H9 (cell line): Measurements from ENCODE around the gene NEUROD4. TPM values are rescaled to one million over a fixed set of nuclear protein-coding genes. Genes with fewer than 3 reads are reported as not detected.

ENCODE experiments used
- DNase-seq: peaks from one replicate; pipeline ENCODE4 v3.0.0-alpha.2; 2017
- H2AFZ ChIP-seq: one replicate; pipeline ENCODE4 v1.6.1; 2013; ENCODE audit warnings: mild to moderate bottlenecking, low read length, control low read depth, moderate library complexity
- H2AK5ac ChIP-seq: 2 replicates; pipeline ENCODE4 v1.6.1; 2013; ENCODE audit warnings: low read length, control low read depth, mixed read lengths; ENCODE audit not compliant: insufficient read length
- H2BK120ac ChIP-seq: one replicate; pipeline ENCODE4 v1.6.1; 2013; ENCODE audit warnings: low read depth, mild to moderate bottlenecking, low read length, control low read depth, inconsistent platforms; ENCODE audit not compliant: poor library complexity, severe bottlenecking
- H2BK12ac ChIP-seq: 2 replicates; pipeline ENCODE4 v1.6.1; 2013; ENCODE audit warnings: low read length, control low read depth, mixed read lengths, low read depth; ENCODE audit not compliant: insufficient read length
- H2BK15ac ChIP-seq: 2 replicates; pipeline ENCODE4 v1.6.1; 2013; ENCODE audit warnings: low read depth, low read length, control low read depth
- H2BK20ac ChIP-seq: one replicate; pipeline ENCODE4 v1.6.1; 2013; ENCODE audit warnings: low read depth, mild to moderate bottlenecking, low read length, control low read depth, inconsistent platforms; ENCODE audit not compliant: poor library complexity, severe bottlenecking
- H2BK5ac ChIP-seq: 2 replicates; pipeline ENCODE4 v1.6.1; 2013; ENCODE audit warnings: low read length, control low read depth, mixed read lengths; ENCODE audit not compliant: insufficient read length
- H3K14ac ChIP-seq: 2 replicates; pipeline ENCODE4 v1.6.1; 2013; ENCODE audit warnings: low read length, control low read depth; ENCODE audit not compliant: insufficient read depth
- H3K18ac ChIP-seq: 2 replicates; pipeline ENCODE4 v1.6.1; 2013; ENCODE audit warnings: low read depth, mild to moderate bottlenecking, mixed read lengths, low read length, control low read depth; ENCODE audit not compliant: insufficient read length
- H3K23ac ChIP-seq: 2 replicates; pipeline ENCODE4 v1.6.1; 2013; ENCODE audit warnings: low read length, control low read depth, mixed read lengths, low read depth; ENCODE audit not compliant: insufficient read length
- H3K23me2 ChIP-seq: 2 replicates; pipeline ENCODE4 v1.6.1; 2013; ENCODE audit warnings: low read depth, mild to moderate bottlenecking, mixed read lengths, low read length, control low read depth; ENCODE audit not compliant: insufficient read length, poor library complexity, severe bottlenecking
- H3K27ac ChIP-seq: 2 replicates; pipeline ENCODE4 v1.5.1; 2013; ENCODE audit warnings: low read length, control low read depth, mixed read lengths, low read depth; ENCODE audit not compliant: insufficient read length
- H3K27me3 ChIP-seq: 2 replicates; pipeline ENCODE4 v1.6.1; 2013; ENCODE audit warnings: low read length, control low read depth, inconsistent platforms; ENCODE audit not compliant: insufficient read depth
- H3K4ac ChIP-seq: 2 replicates; pipeline ENCODE4 v1.6.1; 2013; ENCODE audit warnings: low read depth, mild to moderate bottlenecking, control low read depth, inconsistent platforms, low read length, moderate library complexity
- H3K4me1 ChIP-seq: 2 replicates; pipeline ENCODE4 v1.6.1; 2013; ENCODE audit warnings: low read length, control low read depth, inconsistent platforms; ENCODE audit not compliant: insufficient read depth
- H3K4me2 ChIP-seq: 2 replicates; pipeline ENCODE4 v1.6.1; 2013; ENCODE audit warnings: low read length, control low read depth, mixed read lengths; ENCODE audit not compliant: insufficient read length, insufficient read depth
- H3K56ac ChIP-seq: 2 replicates; pipeline ENCODE4 v1.6.1; 2013; ENCODE audit warnings: low read depth, mild to moderate bottlenecking, mixed read lengths, low read length, control low read depth; ENCODE audit not compliant: insufficient read length
- H3K79me1 ChIP-seq: 2 replicates; pipeline ENCODE4 v1.6.1; 2013; ENCODE audit warnings: low read depth, mild to moderate bottlenecking, moderate library complexity, low read length, control low read depth, inconsistent platforms; ENCODE audit not compliant: insufficient read depth, poor library complexity, severe bottlenecking
- H3K79me2 ChIP-seq: 2 replicates; pipeline ENCODE4 v1.6.1; 2013; ENCODE audit warnings: low read length, control low read depth, inconsistent platforms; ENCODE audit not compliant: insufficient read depth
- H3K9ac ChIP-seq: 2 replicates; pipeline ENCODE4 v1.6.1; 2013; ENCODE audit warnings: low read length, control low read depth, mixed read lengths; ENCODE audit not compliant: insufficient read length; ENCODE audit errors: extremely low read depth
- H3K9me3 ChIP-seq: one replicate; pipeline ENCODE4 v1.6.1; 2013; ENCODE audit warnings: low read depth, low read length, inconsistent platforms; ENCODE audit not compliant: control insufficient read depth
- H3T11ph ChIP-seq: one replicate; pipeline ENCODE4 v1.6.1; 2013; ENCODE audit warnings: mild to moderate bottlenecking, low read length, control low read depth, inconsistent platforms
- H4K20me1 ChIP-seq: one replicate; pipeline ENCODE4 v1.6.1; 2013; ENCODE audit not compliant: control insufficient read depth, insufficient read length, insufficient read depth
- H4K5ac ChIP-seq: 2 replicates; pipeline ENCODE4 v1.6.1; 2013; ENCODE audit warnings: low read depth, mild to moderate bottlenecking, mixed read lengths, low read length, control low read depth; ENCODE audit not compliant: insufficient read length
- H4K8ac ChIP-seq: replicated peaks from 2 replicates; pipeline ENCODE4 v1.6.1; 2013; ENCODE audit warnings: low read length, control low read depth, mixed read lengths, low read depth; ENCODE audit not compliant: insufficient read length
- H4K91ac ChIP-seq: 2 replicates; pipeline ENCODE4 v1.6.1; 2013; ENCODE audit warnings: low read depth, mild to moderate bottlenecking, moderate library complexity, mixed read lengths, low read length, control low read depth; ENCODE audit not compliant: insufficient read length
- H3K27ac Mint-ChIP-seq, 3 experiments: 2 replicates in 2 of 3; 3 replicates in 1 of 3; pipeline ENCODE4 v1.8.0; 2020 to 2021; ENCODE audit warnings: mixed read lengths in 3 of 3, mild to moderate bottlenecking in 1 of 3, moderate library complexity in 1 of 3
- H3K27me3 Mint-ChIP-seq: 2 replicates; pipeline ENCODE4 v1.8.0; 2021; ENCODE audit warnings: low read depth, mild to moderate bottlenecking, moderate library complexity, mixed read lengths
- H3K36me3 Mint-ChIP-seq, 3 experiments: 2 replicates in 2 of 3; 3 replicates in 1 of 3; pipeline ENCODE4 v1.8.0; 2020 to 2021; ENCODE audit warnings: low read depth in 3 of 3, mixed read lengths in 3 of 3; ENCODE audit not compliant: insufficient read depth in 1 of 3
- H3K4me1 Mint-ChIP-seq, 2 experiments: 2 replicates each; pipeline ENCODE4 v1.8.0; 2020; ENCODE audit warnings: mixed read lengths in 2 of 2
- H3K4me3 Mint-ChIP-seq, 2 experiments: 2 replicates in 1 of 2; 3 replicates in 1 of 2; pipeline ENCODE4 v1.8.0; 2020 to 2021; ENCODE audit warnings: mild to moderate bottlenecking in 2 of 2, mixed read lengths in 2 of 2, moderate library complexity in 1 of 2
- H3K9me3 Mint-ChIP-seq, 2 experiments: 2 replicates in 1 of 2; 3 replicates in 1 of 2; pipeline ENCODE4 v1.8.0; 2020; ENCODE audit warnings: mild to moderate bottlenecking in 2 of 2, mixed read lengths in 2 of 2, moderate library complexity in 1 of 2
- CTCF ChIP-seq: fragments of 200-600 bp; sonication (generic); conservative IDR thresholded peaks from 3 replicates; pipeline ENCODE4 v1.8.0; 2021; ENCODE audit warnings: antibody characterized with exemption, mild to moderate bottlenecking
- WGBS: extraction: QIAGEN DNeasy Blood & Tissue Kit; methylation state at CpG from one replicate; pipeline ENCODE4 v1.1.7; 2013; ENCODE audit warnings: missing lambda C conversion rate, low lambda C conversion rate, mixed read lengths; ENCODE audit not compliant: insufficient read length; ENCODE audit errors: extremely low coverage; 5-methylcytosine and 5-hydroxymethylcytosine counted together
- total RNA-seq: library from RNA; stranded (reverse); gene quantifications from 2 replicates; pipeline ENCODE4 v1.2.1, GENCODE V29; 2021

Gene NEUROD4
- total RNA-seq, 1 experiment from 2014 or later: not detected

GRCh38 chr12:55036326-55037115, 16.7 kb downstream of the NEUROD4 start:
- no peak overlapping the region for H3K4me3 Mint-ChIP-seq
- no peaks in the 10 kb centered on the region for H3K9me3 Mint-ChIP-seq

More at GRCh38 chr12:55036326-55037115, 16.7 kb downstream of the NEUROD4 start:
- H3K56ac ChIP-seq: no peak overlapping the region
- no peak overlapping the region for H3K14ac ChIP-seq
- no peak overlapping the region for H2BK20ac ChIP-seq
- no peak for TF ChIP-seq CTCF
- H2AK5ac ChIP-seq: no peak overlapping the region
- no peaks in the 10 kb centered on the region for H3K4me1 ChIP-seq
- no peak overlapping the region for H3K4ac ChIP-seq
- no peak overlapping the region for H4K5ac ChIP-seq
- H2AFZ ChIP-seq: no peak overlapping the region
- H3K9me3 ChIP-seq: no peaks in the 10 kb centered on the region
- H2BK12ac ChIP-seq: no peak overlapping the region
- H3K27me3 ChIP-seq: no peaks in the 10 kb centered on the region
- DNase-seq: no peak
- no peaks in the 10 kb centered on the region for H3K23me2 ChIP-seq
- Mint-ChIP-seq H3K27ac (no peak overlapping the region), H3K4me1 (peaks cover 15 to 22% of the 10 kb centered on the region in 2 experiments), H3K27me3 (peaks cover 2% of the 10 kb centered on the region), H3K36me3 (no peaks in the 10 kb centered on the region)
- H3K27ac ChIP-seq: no peak overlapping the region
- H4K91ac ChIP-seq: no peak overlapping the region
- H4K8ac ChIP-seq: no peak overlapping the region
- no peak overlapping the region for H2BK15ac ChIP-seq
- H3K79me2 ChIP-seq: no peaks in the 10 kb centered on the region
- H3K18ac ChIP-seq: no peak overlapping the region
- H3K4me2 ChIP-seq: no peak overlapping the region
- H3T11ph ChIP-seq: no peak overlapping the region
- no peak overlapping the region for H2BK5ac ChIP-seq
- H3K9ac ChIP-seq: no peak overlapping the region
- H2BK120ac ChIP-seq: no peak overlapping the region
- H3K23ac ChIP-seq: no peak overlapping the region
- no peaks in the 10 kb centered on the region for H3K79me1 ChIP-seq
- no peaks in the 10 kb centered on the region for H4K20me1 ChIP-seq
- no CpG with 5 or more reads among the region's 5 CpGs for WGBS
